Measurements from ENCODE around the gene VCAM1.
"Not testable (repeated sequence)": the region's sequence is repeated elsewhere in the genome, so short reads cannot be mapped to it uniquely, and the experiment has no call there.

The VCAM1 gene, protein sequence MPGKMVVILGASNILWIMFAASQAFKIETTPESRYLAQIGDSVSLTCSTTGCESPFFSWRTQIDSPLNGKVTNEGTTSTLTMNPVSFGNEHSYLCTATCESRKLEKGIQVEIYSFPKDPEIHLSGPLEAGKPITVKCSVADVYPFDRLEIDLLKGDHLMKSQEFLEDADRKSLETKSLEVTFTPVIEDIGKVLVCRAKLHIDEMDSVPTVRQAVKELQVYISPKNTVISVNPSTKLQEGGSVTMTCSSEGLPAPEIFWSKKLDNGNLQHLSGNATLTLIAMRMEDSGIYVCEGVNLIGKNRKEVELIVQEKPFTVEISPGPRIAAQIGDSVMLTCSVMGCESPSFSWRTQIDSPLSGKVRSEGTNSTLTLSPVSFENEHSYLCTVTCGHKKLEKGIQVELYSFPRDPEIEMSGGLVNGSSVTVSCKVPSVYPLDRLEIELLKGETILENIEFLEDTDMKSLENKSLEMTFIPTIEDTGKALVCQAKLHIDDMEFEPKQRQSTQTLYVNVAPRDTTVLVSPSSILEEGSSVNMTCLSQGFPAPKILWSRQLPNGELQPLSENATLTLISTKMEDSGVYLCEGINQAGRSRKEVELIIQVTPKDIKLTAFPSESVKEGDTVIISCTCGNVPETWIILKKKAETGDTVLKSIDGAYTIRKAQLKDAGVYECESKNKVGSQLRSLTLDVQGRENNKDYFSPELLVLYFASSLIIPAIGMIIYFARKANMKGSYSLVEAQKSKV

DNA sequence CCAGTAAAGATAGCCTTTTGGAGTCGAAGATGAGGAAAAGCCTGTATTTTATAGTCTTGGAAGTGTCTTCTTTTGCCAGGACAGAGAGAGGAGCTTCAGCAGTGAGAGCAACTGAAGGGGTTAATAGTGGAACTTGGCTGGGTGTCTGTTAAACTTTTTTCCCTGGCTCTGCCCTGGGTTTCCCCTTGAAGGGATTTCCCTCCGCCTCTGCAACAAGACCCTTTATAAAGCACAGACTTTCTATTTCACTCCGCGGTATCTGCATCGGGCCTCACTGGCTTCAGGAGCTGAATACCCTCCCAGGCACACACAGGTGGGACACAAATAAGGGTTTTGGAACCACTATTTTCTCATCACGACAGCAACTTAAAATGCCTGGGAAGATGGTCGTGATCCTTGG is at the start of gene VCAM1:
Gene VCAM1, plus strand, starts transcription at position 253 of the 400 bp plus-strand sequence. Its CDS starts 119 bp downstream, at position 372.
- no peak for DNase-seq (ENCODE audit: low spot score)

- DNase-seq (ENCODE audit: low spot score) = no peak
These were observed 49.5 kb upstream of the VCAM1 start for GRCh38 chr1:100670083-100670482.

DNA sequence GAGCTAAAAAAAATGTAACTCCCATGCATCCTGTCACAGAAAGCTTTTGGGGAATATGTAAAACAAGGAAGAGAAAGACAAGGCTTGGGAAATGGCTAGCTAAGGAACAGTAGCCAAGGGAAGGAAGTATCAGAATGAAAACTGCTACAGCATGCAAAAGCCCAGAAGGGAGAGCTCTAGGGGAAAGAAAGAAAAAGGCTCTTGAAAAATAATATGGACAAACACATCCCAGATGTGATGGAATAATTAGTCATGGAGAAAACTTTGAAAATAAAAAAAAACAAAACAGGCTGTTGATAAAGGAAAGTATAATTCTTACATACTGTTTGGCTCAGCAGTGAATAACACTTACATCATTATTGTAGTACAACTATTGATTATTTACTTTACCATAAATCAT is 47.9 kb upstream of the VCAM1 start:
- DNase-seq (ENCODE audit: low spot score) = no peak

DNA sequence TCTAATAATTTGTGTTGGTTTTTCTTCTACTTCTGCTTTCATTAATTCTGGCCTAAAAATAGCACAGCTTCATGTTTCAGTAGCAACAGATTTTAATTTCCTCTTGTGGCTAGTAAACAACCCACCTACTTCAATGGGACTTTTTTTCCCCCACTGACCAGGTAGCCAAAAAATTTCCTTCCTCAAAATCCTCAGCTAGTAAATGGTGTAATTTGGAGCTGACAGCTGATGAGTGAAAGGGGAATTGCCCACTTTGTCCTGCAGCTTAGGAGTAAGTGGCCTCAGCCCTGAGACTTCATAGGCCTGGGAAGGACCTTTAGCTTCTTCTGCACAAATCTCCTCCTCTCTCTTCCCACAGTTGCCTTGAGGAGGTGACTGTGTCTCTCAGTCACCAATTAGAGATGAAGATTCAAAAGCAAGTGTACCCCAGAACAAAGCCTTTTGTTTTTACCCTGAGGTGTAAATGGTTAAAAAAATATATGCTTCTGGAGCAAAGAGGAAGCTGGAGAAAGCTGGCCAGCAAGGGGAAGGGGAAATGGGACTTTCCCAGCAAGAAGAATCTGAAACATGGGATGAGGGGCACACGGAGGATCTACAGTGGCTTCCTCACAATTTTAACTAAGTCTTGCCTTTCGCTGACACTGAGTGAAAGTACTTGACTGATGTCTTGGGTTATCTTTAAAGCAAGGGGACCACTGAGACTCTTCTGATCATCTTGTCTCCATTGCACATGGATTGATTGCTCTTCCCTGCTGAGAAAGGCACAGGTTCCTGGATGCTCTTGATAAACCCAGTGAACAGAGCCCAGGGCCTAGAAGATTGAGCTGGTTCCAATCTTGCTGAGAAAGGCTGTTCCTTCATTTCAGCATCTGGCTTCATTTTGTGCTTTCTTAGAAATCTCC is 35.8 kb upstream of the VCAM1 start:
- no peak for DNase-seq (ENCODE audit: low spot score)

DNA sequence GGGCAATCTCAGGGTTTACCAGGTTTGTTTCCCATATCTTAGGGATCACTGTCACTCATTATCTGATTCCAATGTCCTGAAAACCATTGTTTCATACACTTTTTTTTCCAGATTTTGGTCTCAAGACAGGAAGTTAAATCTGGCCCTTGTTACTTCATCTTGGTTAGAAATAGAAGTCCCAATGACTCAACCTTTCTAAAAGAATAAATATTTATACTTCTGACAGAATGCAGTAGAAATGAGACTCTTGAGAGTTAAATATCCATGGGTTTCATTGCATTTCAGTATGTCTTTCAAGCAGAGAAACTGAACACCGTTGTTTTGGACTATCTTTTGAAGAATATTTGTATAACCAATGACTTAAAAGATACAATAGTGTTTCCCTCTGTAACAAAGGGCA is 19.8 kb upstream of the VCAM1 start:
- no peak for DNase-seq (ENCODE audit: low spot score)

- no peak for DNase-seq (ENCODE audit: low spot score)
These were observed 19.0 kb upstream of the VCAM1 start for GRCh38 chr1:100700586-100700985.

DNA sequence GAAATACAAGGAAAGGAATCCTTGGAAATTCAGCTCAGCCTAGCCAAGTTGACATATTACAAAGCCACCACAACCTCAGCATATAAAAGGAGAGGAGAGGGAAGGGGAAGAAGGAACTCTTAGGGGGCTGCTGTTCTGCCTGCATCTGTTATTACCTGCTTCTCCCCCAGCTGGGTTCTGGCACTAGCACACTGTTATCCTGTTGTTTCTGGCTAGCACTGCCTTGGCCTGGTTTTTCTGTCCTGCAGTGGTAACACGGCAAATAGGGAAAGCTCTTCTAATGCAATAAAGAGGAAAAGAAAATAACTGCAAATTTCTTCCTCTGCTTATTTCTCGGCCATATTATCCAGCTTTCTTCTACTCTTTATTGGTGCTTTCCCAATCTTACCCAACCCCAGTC is 16.5 kb upstream of the VCAM1 start:
- DNase-seq (ENCODE audit: low spot score) = no peak

GRCh38 chr1:100703716-100704115 is 15.8 kb upstream of the VCAM1 start:
- DNase-seq (ENCODE audit: low spot score) = no peak

- no peak for DNase-seq (ENCODE audit: low spot score)
These were observed 15.1 kb upstream of the VCAM1 start for GRCh38 chr1:100704473-100704872.

- DNase-seq (ENCODE audit: low spot score) = no peak
These were observed 13.2 kb upstream of the VCAM1 start for GRCh38 chr1:100706296-100706695.

GRCh38 chr1:100706856-100707255 is 12.7 kb upstream of the VCAM1 start:
- DNase-seq (ENCODE audit: low spot score) = no peak

GRCh38 chr1:100708476-100709062 is 11.0 kb upstream of the VCAM1 start:
- DNase-seq (ENCODE audit: low spot score) = no peak

DNA sequence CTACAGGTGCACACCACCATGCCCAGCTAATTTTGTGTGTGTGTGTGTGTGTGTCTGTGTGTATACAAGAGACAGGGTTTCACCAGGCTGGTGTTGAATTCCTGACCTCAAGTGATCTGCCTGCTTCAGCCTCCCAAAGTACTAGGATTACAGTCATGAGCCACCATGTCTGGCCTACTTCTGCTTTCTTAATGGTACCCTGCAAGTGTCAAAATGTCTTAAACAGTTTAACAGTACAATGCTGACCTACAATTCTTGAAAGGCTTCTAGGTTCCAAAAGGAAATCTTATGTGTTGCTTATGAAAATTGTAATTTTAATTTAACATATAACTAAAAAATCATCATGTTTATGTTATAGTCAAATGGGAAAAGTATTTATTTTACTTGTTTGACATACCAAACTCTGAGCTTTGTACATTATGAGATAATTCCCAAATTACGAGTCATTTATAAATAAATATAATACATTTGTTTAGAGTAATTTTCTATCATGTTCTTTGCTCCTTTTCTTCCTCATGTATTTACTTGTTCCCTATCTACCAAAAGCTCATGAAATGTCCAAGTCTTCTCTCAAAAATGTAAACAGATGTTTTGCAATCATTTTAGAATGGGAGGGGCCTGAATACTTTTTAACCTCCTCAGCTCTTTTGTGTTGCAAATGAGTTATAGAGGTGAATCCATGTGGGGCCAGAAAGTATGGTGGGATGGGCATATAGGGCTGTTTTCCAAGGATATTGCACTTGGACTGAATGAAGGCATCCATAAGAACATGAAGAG is 8.4 kb upstream of the VCAM1 start:
- no peak for DNase-seq (ENCODE audit: low spot score)

GRCh38 chr1:100713027-100713426 is 6.5 kb upstream of the VCAM1 start:
- DNase-seq (ENCODE audit: low spot score) = not testable (repeated sequence)

DNA sequence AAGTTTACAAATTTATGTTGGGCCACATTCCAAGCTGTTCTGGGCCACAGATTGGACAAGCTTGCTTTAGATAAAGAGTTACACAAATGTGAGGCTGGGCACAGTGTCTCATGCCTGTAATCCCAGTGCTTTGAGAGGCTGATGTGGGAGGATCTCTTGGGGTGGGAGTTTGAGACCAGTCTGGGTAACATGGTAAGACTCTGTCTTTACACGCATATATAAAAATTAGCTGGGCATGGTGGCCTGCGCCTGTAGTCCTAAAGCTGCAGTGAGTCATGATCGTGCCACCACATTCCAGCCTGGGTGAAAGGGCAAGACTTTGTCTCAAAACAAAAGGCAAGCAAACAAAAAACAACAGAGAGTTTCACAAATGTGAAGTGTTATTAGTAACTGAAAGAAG is 5.9 kb upstream of the VCAM1 start:
- peak; percentile 9 for DNase-seq (ENCODE audit: low spot score)

GRCh38 chr1:100714599-100714998 is 4.9 kb upstream of the VCAM1 start:
- no peak for DNase-seq (ENCODE audit: low spot score)

DNA sequence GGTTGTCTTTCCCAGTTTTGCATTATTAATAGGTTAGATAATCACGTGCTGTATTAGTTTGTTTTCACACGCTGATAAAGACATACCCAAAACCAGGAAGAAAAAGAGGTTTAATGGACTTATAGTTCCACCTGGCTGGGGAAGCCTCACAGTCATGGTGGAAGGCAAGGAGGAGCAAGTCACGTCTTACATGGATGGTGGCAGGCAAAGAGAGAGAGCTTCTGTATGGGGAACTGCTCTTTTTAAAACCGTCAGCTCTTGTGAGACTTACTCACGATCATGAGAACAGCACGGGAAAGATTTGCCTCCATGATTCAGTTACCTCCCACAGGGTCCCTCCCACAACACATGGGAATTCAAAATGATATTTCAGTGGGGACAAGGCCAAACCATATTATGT is 2.3 kb upstream of the VCAM1 start:
- DNase-seq (ENCODE audit: low spot score) = no peak

DNA sequence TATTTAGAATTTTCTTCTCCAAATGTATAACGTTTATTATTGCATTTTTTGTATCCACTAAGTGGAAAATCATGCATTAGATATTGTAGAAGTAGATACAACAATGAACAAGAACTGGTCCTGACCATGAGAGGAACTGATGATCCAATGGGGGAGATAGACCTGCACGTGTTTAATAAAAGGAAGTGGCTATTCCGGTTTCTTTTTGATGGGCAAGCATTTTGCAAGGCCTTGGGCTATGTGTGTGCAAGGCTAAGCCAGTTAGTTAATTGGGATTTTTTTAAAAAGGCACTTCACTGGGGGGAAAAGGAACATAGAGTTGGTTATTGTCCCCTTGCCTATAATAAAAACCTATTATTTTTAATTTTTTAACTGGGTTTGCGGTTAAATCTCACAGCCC is 961 bp upstream of the VCAM1 start:
- no peak for DNase-seq (ENCODE audit: low spot score)

- DNase-seq (ENCODE audit: low spot score) = no peak
These were observed 559 bp downstream of the VCAM1 start for GRCh38 chr1:100720101-100720500.

GRCh38 chr1:100720751-100721150 is 1.2 kb downstream of the VCAM1 start:
- DNase-seq (ENCODE audit: low spot score) = no peak

DNA sequence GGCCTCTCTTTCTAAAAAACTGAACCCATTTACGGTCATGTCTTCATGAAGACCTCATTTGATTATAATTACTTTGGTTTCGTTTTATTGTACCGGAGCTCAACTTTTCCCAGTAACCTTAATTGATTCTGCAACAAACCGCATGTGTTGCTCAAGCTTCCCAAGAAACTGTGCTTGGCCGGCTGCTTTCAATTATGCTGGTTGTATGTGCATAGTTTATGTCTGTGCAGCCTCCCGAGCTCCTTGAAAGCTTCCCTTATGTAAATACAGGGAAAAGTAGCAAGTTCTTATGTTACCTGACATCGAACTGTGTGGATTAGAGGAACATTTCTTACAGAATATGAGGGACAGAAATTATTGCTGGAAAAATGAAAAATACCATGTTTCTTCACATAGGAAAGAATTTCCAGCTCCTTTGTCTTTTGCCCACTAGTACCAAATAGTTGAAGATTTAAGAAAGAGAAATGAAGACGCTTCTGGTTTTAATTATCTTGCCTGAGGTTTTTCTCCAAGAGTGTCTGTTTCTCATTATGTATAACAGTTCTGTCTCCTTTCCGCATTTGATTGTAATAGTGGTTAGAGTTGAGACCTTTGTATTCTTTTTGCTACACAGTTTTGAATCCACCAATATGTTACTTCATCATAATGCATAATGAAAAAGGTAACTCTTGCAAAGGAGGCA is 2.1 kb downstream of the VCAM1 start:
- DNase-seq (ENCODE audit: low spot score) = no peak
